Activated CD4-positive, alpha-beta T cell treated with anti-CD3 and anti-CD28 coated beads, Interleukin-10, Interleukin-2, amounts not matched to agents 100 ng/mL and 50 ng/mL, durations not matched to agents 16 hours and 8 hours (primary cell): ENCODE measurements around the gene RHOT2.

Experiments used
- DNase-seq: peaks from one replicate; pipeline ENCODE4 v3.0.0-alpha.2; 2020

Gene RHOT2

DNA sequence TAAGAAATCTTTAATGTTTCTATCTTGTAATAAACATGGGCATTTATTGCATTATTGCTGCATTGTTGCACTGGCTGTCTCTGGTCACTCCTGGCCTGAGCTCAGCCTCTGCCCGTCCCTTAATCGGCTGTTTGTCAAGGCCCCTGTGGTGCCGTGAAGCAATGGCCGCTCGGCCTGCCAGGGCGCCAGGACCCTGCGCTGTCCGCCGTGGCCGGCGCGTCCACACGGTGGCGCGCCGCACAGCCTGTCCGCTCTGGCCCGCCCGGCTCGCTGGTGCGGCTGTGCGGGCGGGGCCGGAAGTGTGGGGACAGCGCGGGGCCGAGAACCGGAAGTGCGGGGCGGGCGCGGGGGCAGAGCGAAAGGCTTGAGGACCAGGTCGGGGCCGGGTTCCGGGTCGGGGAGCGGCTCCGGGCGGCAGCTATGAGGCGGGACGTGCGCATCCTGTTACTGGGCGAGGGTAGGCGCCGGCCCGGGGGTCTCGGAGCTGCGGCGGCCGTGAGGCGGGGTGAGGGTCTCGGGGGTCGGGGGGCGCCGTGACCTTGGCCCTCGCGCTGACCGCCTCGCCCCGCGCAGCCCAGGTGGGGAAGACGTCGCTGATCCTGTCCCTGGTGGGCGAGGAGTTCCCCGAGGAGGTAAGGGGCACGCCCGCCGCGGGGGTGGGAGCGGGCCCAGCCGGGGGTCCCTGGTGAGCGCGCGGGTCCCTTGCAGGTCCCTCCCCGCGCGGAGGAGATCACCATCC lies at the start of gene RHOT2:
Gene RHOT2, plus strand, starts transcription at position 353 of the 739 bp plus-strand sequence. Its CDS starts 68 bp downstream, at position 421.
- DNase-seq = peak; percentile 96

DNA sequence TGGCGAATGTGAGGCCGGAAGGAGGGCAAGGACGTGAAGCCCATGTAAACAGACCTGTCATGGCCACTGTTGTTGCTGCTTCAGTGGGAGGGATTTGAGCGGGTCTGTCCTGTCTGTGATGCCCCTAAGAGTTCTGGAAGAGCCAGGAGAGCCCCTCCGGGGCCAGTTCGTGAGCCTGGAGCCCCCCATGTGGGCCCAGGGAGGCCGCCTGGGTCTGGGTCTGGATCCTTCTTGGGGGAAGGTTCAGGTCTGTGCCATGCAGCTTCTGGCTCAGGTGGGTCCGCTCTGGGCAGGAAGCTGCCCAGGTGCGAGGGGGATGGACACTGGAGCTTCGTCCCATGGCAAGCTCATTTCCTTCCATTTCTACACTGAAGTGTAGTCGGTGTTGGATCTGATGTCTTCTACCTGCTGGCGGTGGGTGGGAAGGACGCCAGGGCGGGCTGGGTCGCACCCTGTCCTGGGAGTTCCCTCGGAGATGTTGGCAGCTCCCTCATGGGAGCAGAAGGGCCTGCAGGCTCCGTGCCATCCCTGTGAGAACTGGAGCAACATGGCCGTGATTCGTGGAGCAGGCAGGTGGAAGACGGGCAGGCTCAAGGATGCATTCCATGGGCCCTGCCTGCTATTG lies 48.3 kb upstream of the RHOT2 start:
- DNase-seq = no peak

DNA sequence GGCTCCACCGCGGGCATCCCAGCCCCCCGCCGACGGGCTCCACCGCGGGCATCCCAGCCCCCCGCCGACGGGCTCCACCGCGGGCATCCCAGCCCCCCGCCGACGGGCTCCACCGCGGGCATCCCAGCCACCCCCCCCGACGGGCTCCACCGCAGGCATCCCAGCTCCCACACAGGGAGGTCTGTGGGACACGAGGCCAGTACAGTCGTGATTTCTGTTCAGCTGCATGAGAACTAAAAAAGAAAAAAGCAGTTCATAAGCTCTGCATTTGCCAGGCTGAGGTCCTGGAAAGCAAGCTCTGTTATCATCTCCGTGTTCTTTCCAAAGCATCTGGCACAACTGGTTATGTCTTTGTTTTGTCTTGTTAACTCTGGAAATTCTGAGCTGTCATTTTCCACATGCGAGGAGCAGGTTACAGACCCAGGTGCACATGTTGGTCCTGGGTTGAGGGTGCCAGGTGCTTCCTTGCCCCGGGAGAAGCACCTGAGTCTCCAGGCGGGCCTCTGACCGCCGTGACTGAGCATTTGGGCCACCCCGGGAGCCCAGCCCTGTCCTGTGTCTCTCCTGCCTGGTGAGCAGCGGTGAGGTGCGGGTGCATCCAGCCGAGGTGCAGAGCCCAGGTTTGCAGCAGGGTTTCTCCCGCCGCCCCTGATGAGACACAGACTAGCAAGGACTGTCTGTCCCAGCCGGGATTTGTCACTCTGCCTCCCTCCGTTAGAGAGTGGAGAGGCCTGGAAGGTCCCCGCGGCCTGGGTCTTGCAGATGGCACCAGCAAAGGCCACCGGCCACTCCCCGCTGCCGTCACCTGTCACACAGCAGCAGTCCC lies 47.0 kb upstream of the RHOT2 start:
- DNase-seq = no peak

DNA sequence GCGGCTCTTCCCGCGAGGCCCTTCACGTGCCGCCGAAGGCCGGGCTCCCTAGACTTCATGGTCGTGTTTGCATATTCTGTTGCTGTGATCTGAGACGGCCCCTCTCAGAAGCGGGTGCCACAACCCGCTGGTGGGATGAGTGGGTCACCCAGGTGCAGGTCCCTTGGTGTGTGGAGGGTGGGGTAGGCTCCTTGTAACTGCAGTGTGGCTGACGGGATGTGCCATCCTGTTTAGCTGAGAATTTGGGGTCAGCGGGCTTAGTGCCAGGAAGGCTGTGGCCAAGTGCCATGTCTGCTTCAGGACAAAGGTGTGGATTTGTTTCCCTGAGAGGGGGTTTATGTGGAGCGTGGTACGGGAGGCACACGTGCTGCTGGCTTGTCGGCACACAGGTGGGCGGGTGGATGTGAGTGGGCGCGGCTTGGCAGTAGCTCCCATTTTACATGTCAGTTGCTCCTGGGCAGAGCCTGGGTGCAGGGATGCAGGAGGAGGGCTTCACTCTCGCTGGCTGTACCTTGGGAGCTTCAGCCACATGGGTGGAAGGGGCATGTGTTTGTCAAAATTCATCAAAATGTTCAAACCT lies 46.3 kb upstream of the RHOT2 start:
- DNase-seq = no peak

DNA sequence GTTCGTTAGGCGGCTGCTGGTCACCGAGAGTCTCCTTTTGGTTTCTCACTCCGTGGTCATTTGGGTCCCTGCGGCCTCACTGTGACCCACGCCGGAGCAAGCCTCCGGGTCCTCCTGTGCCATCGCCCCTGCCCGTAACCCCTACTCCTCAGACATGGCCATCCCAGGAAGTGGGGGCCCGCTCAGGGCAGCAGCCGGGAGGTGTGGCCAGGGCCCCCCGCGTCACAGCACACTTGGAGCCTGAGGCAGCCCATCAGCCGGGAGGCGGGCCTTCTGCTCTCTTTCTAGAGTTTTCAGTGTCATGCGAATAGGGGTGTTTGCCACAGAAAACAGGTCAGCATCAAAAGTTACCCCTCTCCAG lies 45.0 kb upstream of the RHOT2 start:
- no peak for DNase-seq

DNA sequence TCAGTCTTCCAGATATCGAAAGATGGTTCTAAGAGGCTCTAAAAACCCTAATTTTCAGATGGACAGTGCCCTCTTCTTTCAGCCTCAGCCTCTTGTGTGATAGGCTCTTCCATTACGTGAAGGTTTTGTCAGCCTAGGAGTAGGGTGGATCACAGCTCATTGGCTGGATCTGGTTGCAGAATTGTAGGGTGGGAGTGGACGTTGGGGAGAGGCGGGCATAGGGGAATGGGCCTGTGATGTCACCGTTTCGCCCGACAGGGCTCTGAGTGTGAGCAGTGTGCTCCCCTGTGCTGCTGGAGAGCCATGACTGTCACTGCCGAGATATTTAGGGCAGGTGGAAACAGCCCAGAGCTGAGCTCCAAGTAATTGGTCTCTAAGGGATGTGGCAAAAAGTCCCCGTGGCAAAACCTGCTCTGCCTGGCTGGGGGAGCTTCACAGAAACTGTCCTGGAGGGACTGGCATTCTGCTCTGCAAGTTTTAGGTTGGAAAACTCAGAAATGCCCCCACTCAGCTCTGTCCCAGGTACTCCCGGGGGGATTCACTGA lies 43.3 kb upstream of the RHOT2 start:
- no peak for DNase-seq

DNA sequence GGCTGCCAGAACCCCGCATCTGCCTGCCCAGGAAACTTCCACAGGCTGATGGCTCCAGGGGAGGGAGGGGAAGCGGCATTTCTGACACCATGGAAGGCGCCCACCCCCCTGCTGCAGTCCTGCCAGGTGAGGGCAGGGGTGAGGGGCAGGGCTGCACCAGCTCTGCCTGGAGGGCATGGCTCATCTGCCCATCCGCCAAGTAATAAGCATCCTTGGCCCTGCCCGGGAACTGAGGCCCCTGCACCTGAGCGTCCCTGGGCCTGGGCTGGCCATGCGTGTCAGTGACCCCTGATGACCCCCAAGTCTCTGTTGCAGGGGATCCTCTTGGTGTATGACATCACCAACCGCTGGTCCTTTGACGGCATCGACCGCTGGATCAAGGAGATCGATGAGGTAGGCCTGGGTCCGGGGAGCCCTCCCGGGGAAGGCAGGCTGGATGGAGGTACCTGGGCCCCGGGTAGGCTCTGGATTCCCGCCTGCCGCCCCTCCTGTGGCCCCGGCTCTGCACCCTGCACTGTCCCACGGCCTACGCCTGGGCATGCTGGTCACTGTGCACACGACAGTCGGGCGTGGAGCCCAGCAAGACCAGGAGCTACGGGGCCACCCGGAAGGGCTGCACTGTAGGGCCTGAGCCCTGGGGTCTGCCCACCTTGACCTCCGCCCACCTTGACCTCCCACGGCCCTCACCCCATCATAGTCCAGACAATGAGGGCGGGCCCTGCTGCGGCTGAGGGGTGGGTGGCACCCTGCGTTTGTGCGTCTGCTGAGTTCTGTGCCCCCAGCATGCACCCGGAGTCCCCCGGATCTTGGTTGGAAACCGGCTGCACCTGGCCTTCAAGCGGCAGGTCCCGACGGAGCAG lies 42.6 kb upstream of the RHOT2 start:
- DNase-seq = no peak

DNA sequence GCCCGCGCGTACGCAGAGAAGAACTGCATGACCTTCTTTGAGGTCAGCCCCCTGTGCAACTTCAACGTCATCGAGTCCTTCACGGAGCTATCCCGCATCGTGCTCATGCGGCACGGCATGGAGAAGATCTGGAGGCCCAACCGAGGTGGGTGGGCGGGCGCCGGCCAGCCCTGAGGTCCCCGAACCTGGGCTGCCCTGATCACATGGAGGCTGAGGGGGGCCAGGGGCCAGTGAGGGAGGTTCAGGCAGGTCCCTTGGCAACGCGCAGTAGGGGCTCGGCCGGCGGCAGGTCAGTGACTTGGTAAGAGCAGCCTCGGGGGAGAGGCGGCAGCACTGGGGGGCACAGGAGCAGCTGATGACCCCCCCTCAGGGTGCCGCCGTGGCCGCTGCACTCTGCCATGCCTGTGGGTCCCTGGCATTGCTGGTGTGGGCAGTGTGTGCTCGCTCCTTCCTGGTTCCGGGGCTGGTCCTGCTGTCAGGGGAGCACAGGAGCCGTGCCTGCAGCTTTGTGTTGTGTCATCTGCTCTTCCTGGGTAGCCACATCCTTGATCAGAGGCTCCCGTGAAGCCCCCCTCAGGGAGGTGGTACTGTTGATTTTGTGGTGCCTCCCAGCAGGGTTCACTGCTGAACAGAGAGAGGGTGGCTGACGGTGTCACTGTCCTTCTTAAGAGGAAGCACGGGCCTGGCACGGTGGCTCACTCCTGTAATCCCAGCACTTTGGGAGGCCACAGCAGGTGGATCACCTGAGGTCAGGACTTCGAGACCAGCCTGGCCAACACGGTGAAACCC lies 41.8 kb upstream of the RHOT2 start:
- no peak for DNase-seq

DNA sequence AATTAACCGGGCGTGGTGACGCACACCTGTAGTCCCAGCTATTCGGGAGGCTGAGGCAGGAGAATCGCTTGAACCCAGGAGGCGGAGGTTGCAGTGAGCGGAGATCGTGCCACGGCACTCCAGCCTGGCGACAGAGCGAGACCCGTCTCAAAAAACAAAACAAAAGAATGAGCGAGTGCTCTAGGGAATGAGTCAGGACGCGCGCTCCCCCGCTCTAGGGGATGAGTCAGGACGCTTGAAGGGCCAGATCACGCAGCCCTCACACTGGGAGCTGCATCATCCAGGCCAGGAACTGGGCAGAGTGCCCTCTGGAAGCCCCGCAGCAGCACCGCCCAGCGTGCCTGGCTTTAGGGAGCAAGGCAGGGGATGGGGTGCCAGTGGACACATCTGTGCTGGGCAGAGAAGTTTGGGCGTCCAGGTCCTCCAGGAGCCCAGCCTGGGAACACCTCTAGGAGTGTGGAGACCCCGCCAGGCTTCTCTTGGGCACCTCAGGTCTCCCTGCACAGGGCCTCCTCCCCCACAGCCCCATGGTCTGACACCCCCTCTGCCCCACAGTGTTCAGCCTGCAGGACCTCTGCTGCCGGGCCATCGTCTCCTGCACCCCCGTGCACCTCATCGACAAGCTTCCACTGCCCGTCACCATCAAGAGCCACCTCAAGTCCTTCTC lies 41.0 kb upstream of the RHOT2 start:
- no peak for DNase-seq

DNA sequence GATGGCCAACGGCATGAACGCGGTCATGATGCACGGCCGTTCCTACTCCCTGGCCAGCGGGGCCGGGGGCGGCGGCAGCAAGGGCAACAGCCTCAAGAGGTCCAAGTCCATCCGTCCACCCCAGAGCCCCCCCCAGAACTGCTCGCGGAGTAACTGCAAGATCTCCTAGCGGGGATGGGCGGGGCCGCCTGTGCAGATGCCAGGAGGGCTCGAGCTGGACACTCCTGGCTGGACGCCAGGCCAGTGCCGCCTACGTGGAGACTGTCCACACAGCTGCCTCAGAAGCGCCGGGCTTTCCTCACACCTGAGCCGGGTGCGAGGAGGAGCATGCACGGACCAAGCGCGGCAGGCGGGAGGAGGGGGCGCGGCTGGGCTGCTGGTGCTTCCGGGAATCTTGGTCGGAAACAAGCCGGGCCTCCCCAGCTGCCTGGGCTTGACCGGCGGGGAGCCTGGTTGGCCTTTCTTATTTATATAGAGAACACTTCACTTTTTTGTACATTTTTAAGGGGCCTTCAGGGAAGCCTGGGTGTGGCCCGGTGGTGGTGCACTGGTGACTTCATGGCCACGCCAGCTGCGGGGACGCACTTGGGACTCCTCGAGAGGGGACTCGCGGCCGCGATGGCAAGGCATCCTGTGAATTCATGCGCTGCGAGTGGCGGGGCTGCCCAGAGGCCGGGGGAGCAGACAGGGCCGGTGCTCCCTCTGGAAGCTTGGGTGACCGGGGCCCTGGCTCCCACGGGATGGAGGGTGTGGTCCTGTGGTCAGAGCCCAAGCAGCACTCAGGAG lies 40.3 kb upstream of the RHOT2 start:
- DNase-seq = no peak

DNA sequence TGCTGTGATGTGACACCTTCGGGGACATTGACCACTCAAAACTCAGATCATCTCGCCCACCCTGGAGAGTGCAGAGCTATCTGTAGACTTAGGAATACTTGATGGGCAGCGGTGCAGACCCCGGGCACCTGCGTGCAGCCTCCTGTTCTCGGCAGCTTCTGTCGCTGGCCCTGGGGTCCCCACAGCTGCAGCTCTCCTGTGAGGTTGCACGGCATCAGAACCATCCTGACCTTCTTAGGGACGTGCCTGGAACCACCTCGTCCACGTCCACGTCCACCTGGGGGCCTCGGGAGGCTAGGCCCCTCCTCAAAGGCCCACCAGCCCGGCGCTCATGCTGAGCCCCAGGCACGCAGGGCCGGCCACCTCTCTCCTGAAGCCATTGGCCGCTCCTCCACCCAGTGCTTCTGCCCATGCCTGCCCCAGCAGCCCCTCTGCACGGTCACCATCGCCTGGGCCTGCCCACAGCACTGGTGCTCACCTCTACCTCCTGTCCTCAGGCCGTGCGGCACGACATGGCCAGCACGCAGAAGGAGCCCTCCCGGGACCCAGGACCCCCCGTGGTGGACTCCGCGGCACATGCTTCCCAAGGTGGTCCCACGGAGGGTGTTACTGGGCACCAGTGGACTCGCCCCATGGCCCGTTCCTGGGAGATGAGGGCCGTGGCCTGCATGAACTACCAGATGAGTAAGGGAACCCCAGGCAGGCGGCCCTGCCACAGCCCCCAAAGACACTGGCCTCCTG lies 39.4 kb upstream of the RHOT2 start:
- no peak for DNase-seq

DNA sequence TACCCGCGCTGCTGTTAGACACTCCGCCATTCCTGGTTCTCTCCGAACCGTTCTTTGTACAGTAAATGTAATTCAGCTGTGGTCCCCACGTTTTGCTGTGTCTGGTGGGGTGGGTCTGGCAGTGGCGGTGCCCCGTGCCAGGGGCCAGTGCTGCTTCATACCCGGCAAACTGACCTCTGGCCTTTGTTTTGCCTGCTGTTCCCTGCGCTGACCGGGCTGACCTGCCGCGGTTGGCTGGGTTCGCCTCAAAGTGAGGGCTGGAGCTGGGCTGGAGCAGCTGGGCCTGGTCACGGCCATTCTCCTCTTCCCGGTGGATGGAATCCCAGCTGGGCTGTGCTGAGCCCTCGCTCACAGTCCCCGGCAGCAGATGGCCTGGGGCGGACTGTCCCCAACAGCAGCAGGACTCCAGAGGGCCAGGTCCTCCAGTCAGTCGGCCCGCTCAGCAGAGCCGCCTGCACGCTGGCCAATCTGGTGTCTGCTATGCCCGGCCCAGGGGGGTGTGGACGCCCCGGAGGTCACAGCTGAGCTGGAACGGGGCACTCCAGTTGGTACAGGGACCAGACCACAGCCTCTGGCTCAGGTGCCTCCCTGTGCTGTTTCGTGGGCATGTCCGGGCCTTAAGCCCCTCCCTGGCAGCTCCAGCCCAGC lies 38.6 kb upstream of the RHOT2 start:
- DNase-seq = no peak

DNA sequence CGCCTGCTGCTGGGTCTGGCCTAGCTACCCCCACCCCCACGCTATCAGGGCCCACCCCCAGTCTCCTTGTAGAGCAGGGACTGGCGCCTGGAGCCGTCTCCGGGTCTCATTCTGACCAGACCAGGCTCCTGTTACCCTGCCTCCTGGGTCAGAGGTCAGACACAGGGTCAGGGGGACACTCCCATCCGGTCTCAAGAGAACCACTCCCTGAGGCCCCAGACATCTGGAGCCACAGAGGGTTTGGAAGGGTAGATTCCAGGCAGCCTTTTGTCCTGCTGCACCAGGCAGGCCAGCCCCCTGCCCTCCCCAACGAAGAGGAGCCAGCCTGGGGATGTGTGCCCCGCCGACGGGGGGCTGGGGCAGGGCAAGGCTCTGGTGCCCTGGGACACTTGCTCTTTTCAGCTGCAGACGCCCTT lies 38.1 kb upstream of the RHOT2 start:
- DNase-seq = no peak

DNA sequence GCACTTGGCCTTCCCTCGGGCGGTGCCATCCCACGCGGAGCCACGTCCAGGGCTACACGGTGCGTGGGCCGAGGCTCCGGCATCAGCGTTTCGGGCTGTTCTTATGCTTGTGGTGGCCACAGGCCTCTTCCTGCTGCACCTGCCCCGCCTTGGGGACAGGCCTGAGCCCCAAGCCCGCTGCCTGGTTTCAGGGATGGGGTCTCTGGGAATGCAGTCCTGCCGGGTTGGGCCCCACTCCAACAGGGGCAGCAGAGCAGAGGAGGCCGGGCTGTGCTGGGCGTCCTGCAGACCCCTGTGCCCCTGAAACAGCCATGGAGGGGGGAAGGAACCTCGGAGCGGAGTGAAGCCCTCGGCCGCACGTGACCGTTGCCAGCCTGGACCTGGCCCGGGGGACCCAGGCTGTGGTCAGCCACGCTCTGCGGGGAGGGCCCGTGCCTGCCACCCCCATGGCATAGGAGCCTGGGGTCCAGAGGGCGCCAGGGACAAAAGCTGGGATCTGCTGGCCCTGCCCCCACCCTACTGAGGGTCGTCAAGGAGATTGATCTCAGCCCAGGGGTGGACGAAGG lies 37.6 kb upstream of the RHOT2 start:
- no peak for DNase-seq

DNA sequence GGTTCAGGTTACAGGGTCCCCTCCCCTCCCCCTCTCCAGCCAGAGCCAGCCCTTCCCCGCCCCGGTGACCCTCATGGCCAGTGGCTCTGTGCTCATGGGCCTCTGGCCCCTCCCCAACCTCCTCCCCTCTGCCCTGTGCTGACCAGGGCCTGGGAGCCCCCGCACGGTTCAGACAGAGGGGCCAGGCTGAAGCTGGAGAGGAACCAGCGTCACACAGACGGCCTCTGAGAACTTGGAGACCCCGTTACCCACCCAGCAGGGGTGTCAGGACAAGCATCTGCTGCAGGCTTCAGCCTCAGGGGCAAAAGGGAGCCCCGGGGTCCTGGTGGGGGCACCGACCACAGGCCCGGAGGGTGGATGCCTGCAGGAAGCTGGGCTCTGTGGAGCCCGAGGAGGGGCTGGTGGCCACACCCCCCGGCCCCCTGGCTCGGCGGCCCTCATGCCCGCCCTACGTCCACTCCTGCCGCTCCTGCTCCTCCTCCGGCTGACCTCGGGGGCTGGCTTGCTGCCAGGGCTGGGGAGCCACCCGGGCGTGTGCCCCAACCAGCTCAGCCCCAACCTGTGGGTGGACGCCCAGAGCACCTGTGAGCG lies 37.0 kb upstream of the RHOT2 start, which contains the start of gene WFIKKN1:
Gene WFIKKN1, plus strand, starts transcription at position 171 of the 591 bp plus-strand sequence. Its CDS starts 269 bp downstream, at position 440.
- no peak for DNase-seq

DNA sequence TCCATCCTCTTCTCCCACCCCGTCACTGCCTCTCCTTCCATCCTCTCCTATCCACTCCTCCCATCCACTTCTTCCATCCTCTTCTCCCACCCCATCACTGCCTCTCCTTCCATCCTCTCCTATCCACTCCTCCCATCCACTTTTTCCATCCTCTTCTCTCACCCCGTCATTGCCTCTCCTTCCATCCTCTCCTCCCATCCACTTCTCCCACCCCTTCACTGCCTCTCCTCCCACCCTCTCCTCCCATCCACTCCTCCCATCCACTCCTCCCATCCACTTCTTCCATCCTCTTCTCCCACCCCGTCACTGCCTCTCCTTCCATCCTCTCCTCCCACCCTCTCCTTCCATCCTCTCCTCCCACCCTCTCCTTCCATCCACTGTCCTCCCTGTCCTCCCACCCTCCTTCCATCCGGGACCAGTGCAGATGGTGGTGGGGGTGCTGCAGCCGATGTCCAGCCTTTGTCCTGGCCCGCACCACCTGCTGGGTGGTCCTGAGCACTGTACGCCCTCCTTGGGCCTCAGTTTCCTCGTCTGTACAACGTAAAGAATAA lies 36.0 kb upstream of the RHOT2 start:
- DNase-seq = no peak
